Transverse colon (tissue), 4 donors: ENCODE measurements around the gene CARD10. TPM values are rescaled to one million over a fixed set of nuclear protein-coding genes. Genes with fewer than 3 reads are reported as not detected.

Experiments used
- DNase-seq: peaks from one replicate; pipeline ENCODE4 v3.0.0-alpha.2; 2019
- H3K27ac ChIP-seq, 4 donors: fragments of 200-600 bp; sonication (generic); 2 replicates each; pipeline ENCODE4 v1.5.1; 2016 to 2018; ENCODE audit warnings: inconsistent platforms in 4 of 4
- H3K27me3 ChIP-seq: fragments of 200-600 bp; sonication (generic); 2 replicates; pipeline ENCODE4 v1.5.1; 2017; ENCODE audit warnings: inconsistent platforms
- H3K36me3 ChIP-seq, 4 donors: fragments of 200-600 bp; sonication (generic); 2 replicates each; pipeline ENCODE4 v1.5.1; 2017 to 2019; ENCODE audit warnings: inconsistent platforms in 4 of 4
- H3K4me1 ChIP-seq, 4 donors: fragments of 200-600 bp; sonication (generic); 2 replicates each; pipeline ENCODE4 v1.5.1; 2017 to 2020; ENCODE audit warnings: inconsistent platforms in 4 of 4
- H3K4me3 ChIP-seq, 4 donors: fragments of 200-600 bp; sonication (generic); 1 replicate in 1 of 4; 2 replicates in 3 of 4; pipeline versions ENCODE4 v1.5.1 to v1.6.1; 2017 to 2019; ENCODE audit warnings: inconsistent platforms in 4 of 4
- H3K9me3 ChIP-seq, 2 donors: fragments of 200-600 bp; sonication (generic); 2 replicates each; pipeline ENCODE4 v1.5.1; 2017 to 2019; ENCODE audit warnings: inconsistent platforms in 2 of 2
- CTCF ChIP-seq, 5 experiments: fragments of 200-600 bp in 3 of 5; fragments of 450-650 bp in 2 of 5; sonication (generic) in 3 of 5; IDR thresholded peaks; 1 replicate in 2 of 5; 2 replicates in 3 of 5; pipeline ENCODE4 v1.5.1; 2016 to 2017; ENCODE audit warnings: antibody characterized with exemption in 5 of 5, inconsistent platforms in 3 of 5, mild to moderate bottlenecking in 2 of 5, moderate library complexity in 1 of 5
- EP300 ChIP-seq: sonication (generic); formaldehyde crosslinking; IDR thresholded peaks from one replicate; pipeline ENCODE4 v1.6.1; 2017; ENCODE audit warnings: antibody characterized with exemption, low read depth
- POLR2A ChIP-seq: fragments of 450-650 bp; IDR thresholded peaks from one replicate; pipeline ENCODE4 v1.6.1; 2016; ENCODE audit warnings: antibody characterized with exemption, mild to moderate bottlenecking, moderate library complexity
- POLR2AphosphoS5 ChIP-seq, 3 donors: sonication (generic); formaldehyde crosslinking; IDR thresholded peaks; one replicate each; pipeline ENCODE4 v1.6.1; 2016; ENCODE audit warnings: antibody characterized with exemption in 3 of 3
- WGBS, 2 donors: methylation state at CpG; one replicate each; pipeline ENCODE4 v1.1.5; 2018; ENCODE audit warnings: low coverage in 1 of 2; 5-methylcytosine and 5-hydroxymethylcytosine counted together
- in situ Hi-C, 4 donors: fragments of 200-750 bp; cut with MboI; loops; one replicate each; pipeline versions ENCODE4 v1.15.0 to v1.15.1; 2017; ENCODE audit warnings: low sequenced_read_pairs in 3 of 4, low pct_ligation_motif_present in 1 of 4, low pct_unique_long_range_greater_than_20kb in 1 of 4
- intact Hi-C: fragments of 100-400 bp; cut with DNase I; formaldehyde crosslinking; loops from one replicate; pipeline ENCODE4 v1.15.1; 2023; ENCODE audit warnings: low total_unique reads
- total RNA-seq, 4 donors: library from RNA; depleted of rRNA; stranded (reverse); fragments of >200 nt; gene quantifications; one replicate each; pipeline ENCODE4 v1.1.0, GENCODE V29; 2016

Gene CARD10
- total RNA-seq, result 100 to 1,000 TPM in 1 of 4 donors, 10 to 100 TPM in 3; 46.3 to 166 (median 60.9) TPM

GRCh38 chr22:37519268-37520195 is at the start of gene CARD10:
Gene CARD10 (minus strand): TSS chr22:37519415. CDS start chr22:37519200, 215 bp downstream.
- H3K36me3 ChIP-seq, result no peaks in the 10 kb centered on the region
- H3K27ac ChIP-seq, result peak within 1 kb of the TSS; percentile 63 to 89 (median 86)
- H3K27me3 ChIP-seq, result peaks cover 22% of the 10 kb centered on the region
- TF ChIP-seq POLR2A (no peak), EP300 (no peak), POLR2AphosphoS5 (IDR thresholded peaks at IDR 0.05) (peak; percentile 50 to 71 (median 55))
- DNase-seq, result peak; percentile 68
- H3K9me3 ChIP-seq, result no peaks in the 10 kb centered on the region
- WGBS, 2 donors, result 10% methylated on average over 49 of the region's 99 CpGs; no CpG with 5 or more reads in 1 of the 2 donors
- H3K4me1 ChIP-seq, result peaks cover 4 to 26% (median 18%) of the 10 kb centered on the region in 4 donors
- in situ Hi-C loops, result no loop called here
- peak within 1 kb of the TSS; percentile 62 to 74 (median 72) for H3K4me3 ChIP-seq
- intact Hi-C loops, result no loop called here

- TF ChIP-seq POLR2AphosphoS5 (IDR thresholded peaks at IDR 0.05) (no peak), POLR2A (no peak), CTCF (IDR thresholded peaks at IDR 0.05) (no peak), EP300 (no peak)
- peaks cover 44 to 69% (median 66%) of the 10 kb centered on the region in 4 donors for H3K4me1 ChIP-seq
- H3K36me3 ChIP-seq, result no peaks in the 10 kb centered on the region
- no peak for DNase-seq
- no peaks in the 10 kb centered on the region for H3K9me3 ChIP-seq
- in situ Hi-C loops, result no loop called here
- 75% methylated on average over 14 of the region's 14 CpGs; no CpG with 5 or more reads in 1 of the 2 donors for WGBS, 2 donors
- H3K4me3 ChIP-seq, result no peak overlapping the region
- peak overlapping the region; percentile 80 to 99 (median 86) for H3K27ac ChIP-seq
- no peaks in the 10 kb centered on the region for H3K27me3 ChIP-seq
- intact Hi-C loops, result no loop called here
These were observed 49.3 kb upstream of the CARD10 start for GRCh38 chr22:37568448-37569008.

GRCh38 chr22:37568012-37568411 is 48.8 kb upstream of the CARD10 start:
- Histone ChIP-seq H3K4me1 (peaks cover 49 to 74% (median 70%) of the 10 kb centered on the region in 4 donors), H3K36me3 (no peaks in the 10 kb centered on the region), H3K27ac (peak overlapping the region; percentile 51 to 99 (median 68)), H3K27me3 (no peaks in the 10 kb centered on the region), H3K4me3 (no peak overlapping the region), H3K9me3 (no peaks in the 10 kb centered on the region)
- in situ Hi-C loops (no loop called here), intact Hi-C loops (no loop called here)
- WGBS, 2 donors, result 76% methylated on average over 14 of the region's 15 CpGs; no CpG with 5 or more reads in 1 of the 2 donors
- DNase-seq, result no peak
- TF ChIP-seq EP300 (no peak), CTCF (IDR thresholded peaks at IDR 0.05) (no peak), POLR2A (no peak), POLR2AphosphoS5 (IDR thresholded peaks at IDR 0.05) (no peak)

- Histone ChIP-seq H3K4me1 (peaks cover 58 to 83% (median 79%) of the 10 kb centered on the region in 4 donors), H3K9me3 (no peaks in the 10 kb centered on the region), H3K36me3 (no peaks in the 10 kb centered on the region), H3K27me3 (no peaks in the 10 kb centered on the region), H3K4me3 (no peak overlapping the region), H3K27ac (peak overlapping the region; percentile 51 to 99 (median 68))
- intact Hi-C loops (loop anchor here (2.0 kb wide), 1 partner anchor 22 kb away; no protein-coding TSS in a partner anchor), in situ Hi-C loops (no loop called here)
- no peak for TF ChIP-seq EP300
- TF ChIP-seq POLR2AphosphoS5 (IDR thresholded peaks at IDR 0.05), result peak in 1 of 3 donors; percentile 9
- peak; percentile 95 to 97 (median 96) for TF ChIP-seq CTCF (IDR thresholded peaks at IDR 0.05)
- 35% methylated on average over 14 of the region's 16 CpGs; no CpG with 5 or more reads in 1 of the 2 donors for WGBS, 2 donors
- DNase-seq, result peak; percentile 95
These were observed 47.9 kb upstream of the CARD10 start for GRCh38 chr22:37566903-37567798.
